Ishikawa (cell line): ENCODE measurements around the gene BCR.

Experiments used
- CEBPB ChIP-seq: IDR thresholded peaks from 2 replicates; pipeline ENCODE4 v1.6.1; 2012
- CREB1 ChIP-seq: IDR thresholded peaks from 2 replicates; pipeline ENCODE4 v1.6.1; 2012; ENCODE audit warnings: low read depth
- EGR1 ChIP-seq: IDR thresholded peaks from 2 replicates; pipeline ENCODE4 v1.6.1; 2012
- EP300 ChIP-seq: IDR thresholded peaks from 2 replicates; pipeline ENCODE4 v1.6.1; 2012; ENCODE audit warnings: borderline replicate concordance
- FOXM1 ChIP-seq: IDR thresholded peaks from 2 replicates; pipeline ENCODE4 v1.6.1; 2012; ENCODE audit warnings: low read depth, borderline replicate concordance
- NFIC ChIP-seq: IDR thresholded peaks from 2 replicates; pipeline ENCODE4 v1.6.1; 2012
- RAD21 ChIP-seq: IDR thresholded peaks from 2 replicates; pipeline ENCODE4 v1.6.1; 2012; ENCODE audit warnings: low read depth
- TAF1 ChIP-seq: IDR thresholded peaks from 2 replicates; pipeline ENCODE4 v1.6.1; 2012; ENCODE audit warnings: low read depth, mild to moderate bottlenecking
- TCF12 ChIP-seq: IDR thresholded peaks from 2 replicates; pipeline ENCODE4 v1.6.1; 2012; ENCODE audit warnings: low read depth
- TEAD4 ChIP-seq: IDR thresholded peaks from 2 replicates; pipeline ENCODE4 v1.6.1; 2012
- YY1 ChIP-seq: IDR thresholded peaks from 2 replicates; pipeline ENCODE4 v1.6.1; 2012; ENCODE audit warnings: low read depth
- ZBTB7A ChIP-seq: IDR thresholded peaks from 2 replicates; pipeline ENCODE4 v1.6.1; 2012; ENCODE audit warnings: low read depth
- TF ChIP-seq, protein P1 (sequence below): IDR thresholded peaks from 2 replicates; pipeline ENCODE4 v1.6.1; 2012
- TF ChIP-seq, protein P2 (sequence below): IDR thresholded peaks from 2 replicates; pipeline ENCODE4 v1.6.1; 2012; ENCODE audit warnings: low read depth, mild to moderate bottlenecking
- TF ChIP-seq, protein P3 (sequence below): IDR thresholded peaks from 2 replicates; pipeline ENCODE4 v1.6.1; 2012

BCR gene

DNA sequence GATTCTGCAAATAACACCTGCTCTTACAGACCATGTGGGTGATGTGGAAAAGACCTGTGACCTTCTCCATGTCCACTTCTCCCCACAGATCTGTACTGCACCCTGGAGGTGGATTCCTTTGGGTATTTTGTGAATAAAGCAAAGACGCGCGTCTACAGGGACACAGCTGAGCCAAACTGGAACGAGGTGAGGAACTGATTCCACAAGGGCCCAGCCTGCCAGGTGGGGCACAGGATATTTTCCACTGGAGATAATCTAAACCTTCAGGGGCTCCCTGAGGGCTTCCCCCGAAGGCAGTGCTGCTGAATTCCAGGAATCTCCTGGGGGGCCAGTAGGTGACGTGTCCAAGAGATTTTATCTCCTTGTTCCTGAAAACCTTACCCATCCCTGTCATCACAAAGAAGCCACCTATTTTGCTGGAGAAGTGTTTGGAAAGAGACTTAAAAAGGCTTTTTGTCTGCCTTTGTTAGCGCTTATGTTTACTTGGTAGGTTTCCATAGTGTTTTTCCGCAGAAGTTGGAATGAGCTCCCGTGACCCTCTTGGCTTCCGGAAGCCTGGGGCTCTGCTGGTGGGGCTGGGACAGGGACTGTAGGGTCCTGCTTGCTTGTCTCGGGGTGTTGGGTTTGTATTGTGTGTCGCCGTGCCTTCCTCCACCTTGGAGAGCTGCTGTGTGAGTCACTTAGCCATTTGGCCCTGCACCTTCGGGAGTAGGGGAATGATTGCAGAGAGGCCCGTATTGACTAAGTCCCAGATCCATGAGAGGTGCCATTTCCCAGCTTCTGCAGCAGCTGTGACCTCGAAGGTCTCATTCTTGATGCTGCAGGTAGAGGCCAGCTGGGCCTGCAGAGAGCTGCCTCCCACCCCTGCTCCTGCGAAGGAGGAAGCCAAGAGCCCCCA lies 112.4 kb downstream of the BCR start:
- TF ChIP-seq CEBPB (no peak), EP300 (no peak)
- TF ChIP-seq, protein P1, sequence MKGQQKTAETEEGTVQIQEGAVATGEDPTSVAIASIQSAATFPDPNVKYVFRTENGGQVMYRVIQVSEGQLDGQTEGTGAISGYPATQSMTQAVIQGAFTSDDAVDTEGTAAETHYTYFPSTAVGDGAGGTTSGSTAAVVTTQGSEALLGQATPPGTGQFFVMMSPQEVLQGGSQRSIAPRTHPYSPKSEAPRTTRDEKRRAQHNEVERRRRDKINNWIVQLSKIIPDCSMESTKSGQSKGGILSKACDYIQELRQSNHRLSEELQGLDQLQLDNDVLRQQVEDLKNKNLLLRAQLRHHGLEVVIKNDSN: no peak

DNA sequence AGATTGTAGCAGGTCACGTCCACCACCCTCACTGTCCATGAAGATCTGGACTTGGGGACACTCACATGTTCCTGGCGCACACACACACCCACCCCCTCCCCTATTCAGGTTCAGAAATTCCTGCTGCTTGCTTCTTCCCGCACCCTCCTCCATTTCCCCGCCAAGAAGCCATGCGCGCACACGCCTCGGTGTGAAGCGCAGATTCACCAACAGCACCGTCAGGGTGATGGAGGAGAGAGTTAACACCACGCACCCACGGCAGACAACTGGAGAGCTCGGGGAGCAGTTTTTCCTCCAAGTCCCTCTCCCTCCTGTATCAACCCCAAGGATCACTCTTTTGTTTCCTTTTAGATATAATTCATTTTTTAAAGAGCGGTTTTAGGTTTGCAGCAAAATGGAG lies 113.4 kb downstream of the BCR start:
- no peak for TF ChIP-seq TEAD4
- no peak for TF ChIP-seq CREB1
- no peak for TF ChIP-seq TAF1
- no peak for TF ChIP-seq EP300
- no peak for TF ChIP-seq CEBPB
- TF ChIP-seq TCF12: no peak
- no peak for TF ChIP-seq RAD21
- TF ChIP-seq, protein P2, sequence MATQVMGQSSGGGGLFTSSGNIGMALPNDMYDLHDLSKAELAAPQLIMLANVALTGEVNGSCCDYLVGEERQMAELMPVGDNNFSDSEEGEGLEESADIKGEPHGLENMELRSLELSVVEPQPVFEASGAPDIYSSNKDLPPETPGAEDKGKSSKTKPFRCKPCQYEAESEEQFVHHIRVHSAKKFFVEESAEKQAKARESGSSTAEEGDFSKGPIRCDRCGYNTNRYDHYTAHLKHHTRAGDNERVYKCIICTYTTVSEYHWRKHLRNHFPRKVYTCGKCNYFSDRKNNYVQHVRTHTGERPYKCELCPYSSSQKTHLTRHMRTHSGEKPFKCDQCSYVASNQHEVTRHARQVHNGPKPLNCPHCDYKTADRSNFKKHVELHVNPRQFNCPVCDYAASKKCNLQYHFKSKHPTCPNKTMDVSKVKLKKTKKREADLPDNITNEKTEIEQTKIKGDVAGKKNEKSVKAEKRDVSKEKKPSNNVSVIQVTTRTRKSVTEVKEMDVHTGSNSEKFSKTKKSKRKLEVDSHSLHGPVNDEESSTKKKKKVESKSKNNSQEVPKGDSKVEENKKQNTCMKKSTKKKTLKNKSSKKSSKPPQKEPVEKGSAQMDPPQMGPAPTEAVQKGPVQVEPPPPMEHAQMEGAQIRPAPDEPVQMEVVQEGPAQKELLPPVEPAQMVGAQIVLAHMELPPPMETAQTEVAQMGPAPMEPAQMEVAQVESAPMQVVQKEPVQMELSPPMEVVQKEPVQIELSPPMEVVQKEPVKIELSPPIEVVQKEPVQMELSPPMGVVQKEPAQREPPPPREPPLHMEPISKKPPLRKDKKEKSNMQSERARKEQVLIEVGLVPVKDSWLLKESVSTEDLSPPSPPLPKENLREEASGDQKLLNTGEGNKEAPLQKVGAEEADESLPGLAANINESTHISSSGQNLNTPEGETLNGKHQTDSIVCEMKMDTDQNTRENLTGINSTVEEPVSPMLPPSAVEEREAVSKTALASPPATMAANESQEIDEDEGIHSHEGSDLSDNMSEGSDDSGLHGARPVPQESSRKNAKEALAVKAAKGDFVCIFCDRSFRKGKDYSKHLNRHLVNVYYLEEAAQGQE: no peak
- TF ChIP-seq, protein P1: no peak

DNA sequence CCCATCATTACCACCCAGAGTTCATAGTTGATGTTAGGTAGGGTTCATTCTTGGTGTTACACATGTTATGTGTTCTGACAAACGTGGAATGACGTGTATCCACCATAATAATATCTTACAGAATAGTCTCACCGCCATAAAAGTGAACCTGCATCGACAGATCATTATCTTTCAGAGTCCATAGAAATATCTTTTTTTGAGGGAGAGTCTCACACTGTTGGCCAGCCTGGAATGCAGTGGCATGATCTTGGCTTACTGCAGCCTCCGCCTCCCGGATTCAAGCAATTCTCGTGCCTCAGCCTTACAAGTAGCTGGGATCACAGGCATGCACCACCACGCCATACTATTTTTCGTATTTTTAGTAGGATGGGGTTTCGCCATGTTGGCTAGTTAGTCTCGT lies 113.9 kb downstream of the BCR start:
- TF ChIP-seq NFIC (no peak), ZBTB7A (no peak), TAF1 (no peak), FOXM1 (no peak)

DNA sequence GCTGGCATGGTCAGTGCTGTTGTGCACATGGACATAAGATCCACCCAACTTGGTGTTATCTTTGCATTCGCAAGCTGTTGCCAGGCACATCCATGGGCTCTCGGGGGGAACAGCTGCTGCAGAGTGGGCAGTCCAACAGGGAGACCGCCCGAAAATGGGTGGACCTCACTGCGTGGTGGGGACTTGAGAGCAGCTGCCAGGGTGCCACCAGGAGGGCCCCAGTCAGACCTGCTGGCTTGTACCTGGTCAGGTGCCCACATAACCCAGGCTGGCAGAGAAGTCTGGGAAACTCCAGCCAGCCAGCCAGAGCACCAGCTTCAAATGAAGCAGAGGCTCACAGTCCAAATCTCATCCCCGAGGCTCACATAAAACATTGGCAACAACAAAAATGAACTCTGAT lies 120.2 kb downstream of the BCR start:
- TF ChIP-seq, protein P3, sequence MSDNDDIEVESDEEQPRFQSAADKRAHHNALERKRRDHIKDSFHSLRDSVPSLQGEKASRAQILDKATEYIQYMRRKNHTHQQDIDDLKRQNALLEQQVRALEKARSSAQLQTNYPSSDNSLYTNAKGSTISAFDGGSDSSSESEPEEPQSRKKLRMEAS: no peak
- no peak for TF ChIP-seq RAD21
- no peak for TF ChIP-seq ZBTB7A
- TF ChIP-seq CEBPB: no peak
- no peak for TF ChIP-seq TEAD4
- TF ChIP-seq EP300: no peak
- no peak for TF ChIP-seq FOXM1
- TF ChIP-seq, protein P1: no peak
- no peak for TF ChIP-seq EGR1
- no peak for TF ChIP-seq TAF1
- TF ChIP-seq, protein P2: no peak
- no peak for TF ChIP-seq NFIC
- no peak for TF ChIP-seq CREB1
- TF ChIP-seq YY1: no peak
- no peak for TF ChIP-seq TCF12

DNA sequence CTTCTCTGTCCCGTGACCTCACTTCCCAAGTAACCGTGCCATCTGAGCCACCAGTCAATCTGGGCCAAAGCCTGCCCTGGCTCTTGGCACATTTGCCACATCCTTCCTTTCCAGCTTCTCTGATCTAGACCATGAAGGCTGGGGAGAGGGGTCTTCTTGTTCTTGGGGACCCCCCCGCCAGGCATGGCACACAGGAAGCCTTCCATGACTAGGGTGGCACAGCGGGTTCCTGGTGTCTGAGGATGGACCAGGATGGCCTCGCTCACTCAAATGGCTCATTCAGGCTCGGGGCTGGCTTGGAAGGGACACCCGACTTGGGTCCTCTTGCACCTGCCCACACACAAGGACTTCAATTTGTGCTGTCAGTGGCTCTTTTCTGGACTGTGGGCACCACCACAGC lies 121.3 kb downstream of the BCR start:
- TF ChIP-seq NFIC: no peak
- TF ChIP-seq TCF12: no peak
- no peak for TF ChIP-seq FOXM1
- TF ChIP-seq EGR1: no peak
- TF ChIP-seq EP300: no peak
- TF ChIP-seq CREB1: no peak
- TF ChIP-seq, protein P2: no peak
- TF ChIP-seq, protein P3: no peak
- no peak for TF ChIP-seq ZBTB7A
- no peak for TF ChIP-seq CEBPB
- TF ChIP-seq, protein P1: no peak
- TF ChIP-seq RAD21: no peak
- TF ChIP-seq TAF1: no peak
- TF ChIP-seq TEAD4: no peak
- no peak for TF ChIP-seq YY1
